Right lobe of liver (tissue), 4 donors: ENCODE results near the gene ASIC2.

ENCODE experiments used
- CTCF ChIP-seq, 4 donors: fragments of 200-600 bp in 3 of 4; fragments of 450-650 bp in 1 of 4; IDR thresholded peaks; one replicate each; pipeline versions ENCODE4 v1.5.1 to v1.8.0; 2016 to 2022; ENCODE audit warnings: antibody characterized with exemption in 4 of 4, mild to moderate bottlenecking in 2 of 4
- POLR2A ChIP-seq: fragments of 450-650 bp; IDR thresholded peaks from one replicate; pipeline ENCODE4 v1.6.1; 2017; ENCODE audit warnings: antibody characterized with exemption, mild to moderate bottlenecking
- donor health status: DM: no; HTN: no; CAD: no.
- donor health status: DM: no; HTN: no; CAD: no.
- donor health status: DM: no; HTN: yes; CAD: no.

DNA sequence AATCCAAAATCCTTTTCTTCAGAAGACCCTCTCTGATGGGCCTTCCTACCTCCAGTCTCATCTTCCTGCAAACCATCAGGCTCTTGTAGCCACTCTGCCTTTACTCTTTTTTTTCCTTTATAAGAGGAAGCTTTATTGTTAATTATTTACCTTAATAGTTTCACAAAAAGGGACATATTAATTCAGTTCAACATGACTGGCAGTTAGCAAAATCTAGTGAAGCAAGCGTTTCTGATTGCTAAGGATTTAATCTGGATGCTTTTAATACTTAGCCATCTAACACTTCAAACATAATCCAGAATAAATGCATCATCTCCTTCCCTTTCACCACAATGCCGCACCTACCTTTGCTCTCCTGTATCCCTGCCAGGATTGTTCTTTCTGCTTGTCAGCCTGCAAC lies 239.4 kb downstream of the ASIC2 start:
- TF ChIP-seq POLR2A (no peak), CTCF (IDR thresholded peaks at IDR 0.05) (no peak)
